CD14-positive monocyte (primary cell): ENCODE results near the gene EYA4. TPM values are rescaled to one million over a fixed set of nuclear protein-coding genes. Genes with fewer than 3 reads are reported as not detected.

Experiments used
- DNase-seq, 3 donors: peaks; one replicate each; pipeline ENCODE4 v3.0.0-alpha.2; 2011 to 2022
- H2AFZ ChIP-seq: 2 replicates; pipeline ENCODE4 v1.6.0; 2012; ENCODE audit warnings: mild to moderate bottlenecking, low read depth, low read length, inconsistent platforms; ENCODE audit not compliant: insufficient read depth, poor library complexity, severe bottlenecking
- H3K27ac ChIP-seq, 2 donors: 1 replicate in 1 of 2; 2 replicates in 1 of 2; pipeline ENCODE4 v1.5.1; 2012 to 2013; ENCODE audit warnings: low read length in 2 of 2, control low read depth in 1 of 2, inconsistent platforms in 1 of 2, low read depth in 1 of 2, mild to moderate bottlenecking in 1 of 2
- H3K27me3 ChIP-seq, 2 donors: one replicate each; pipeline versions ENCODE4 v1.6.0 to v1.6.1; 2011 to 2013; ENCODE audit warnings: low read length in 2 of 2; ENCODE audit not compliant: control insufficient read depth in 2 of 2, insufficient read depth in 2 of 2
- H3K36me3 ChIP-seq, 2 donors: replicated peaks in 1 of 2; 1 replicate in 1 of 2; 2 replicates in 1 of 2; pipeline versions ENCODE4 v1.5.1 to v1.6.1; 2012 to 2013; ENCODE audit warnings: low read length in 2 of 2, control low read depth in 1 of 2, inconsistent platforms in 1 of 2, mild to moderate bottlenecking in 1 of 2; ENCODE audit not compliant: insufficient read depth in 2 of 2, control insufficient read depth in 1 of 2
- H3K4me1 ChIP-seq, 2 donors: 1 replicate in 1 of 2; 2 replicates in 1 of 2; pipeline versions ENCODE4 v1.5.1 to v1.6.1; 2012 to 2013; ENCODE audit warnings: low read length in 2 of 2, control low read depth in 1 of 2, inconsistent platforms in 1 of 2, mild to moderate bottlenecking in 1 of 2, moderate library complexity in 1 of 2; ENCODE audit not compliant: insufficient read depth in 2 of 2, control insufficient read depth in 1 of 2
- H3K4me2 ChIP-seq: replicated peaks from 2 replicates; pipeline ENCODE3; 2012; ENCODE audit warnings: low read length, moderate library complexity, mild to moderate bottlenecking; ENCODE audit not compliant: poor library complexity, severe bottlenecking; ENCODE audit errors: extremely low read depth
- H3K4me3 ChIP-seq, 3 experiments: fragments of 200-600 bp in 1 of 3; sonication (generic) in 1 of 3; replicated peaks in 1 of 3; 1 replicate in 2 of 3; 2 replicates in 1 of 3; pipeline ENCODE4 v1.5.1; 2011 to 2013; ENCODE audit warnings: low read length in 3 of 3, mild to moderate bottlenecking in 3 of 3, control low read depth in 2 of 3, low read depth in 2 of 3, inconsistent platforms in 1 of 3, moderate library complexity in 1 of 3
- H3K79me2 ChIP-seq: 2 replicates; pipeline ENCODE4 v1.6.0; 2012; ENCODE audit warnings: mild to moderate bottlenecking, control low read depth, inconsistent platforms, low read length, moderate library complexity; ENCODE audit not compliant: insufficient read depth
- H3K9ac ChIP-seq: 2 replicates; pipeline ENCODE4 v1.6.0; 2017; ENCODE audit warnings: low read length, mild to moderate bottlenecking; ENCODE audit not compliant: insufficient read depth, poor library complexity, severe bottlenecking
- H3K9me3 ChIP-seq, 2 donors: replicated peaks in 1 of 2; 1 replicate in 1 of 2; 2 replicates in 1 of 2; pipeline versions ENCODE4 v1.5.1 to v1.6.1; 2012 to 2013; ENCODE audit warnings: low read length in 2 of 2, control low read depth in 1 of 2; ENCODE audit not compliant: control insufficient read depth in 1 of 2, insufficient read depth in 1 of 2
- H4K20me1 ChIP-seq: 2 replicates; pipeline ENCODE4 v1.6.0; 2012; ENCODE audit warnings: mild to moderate bottlenecking, low read length, control low read depth, moderate library complexity; ENCODE audit not compliant: insufficient read depth
- H3K27ac Mint-ChIP-seq, 7 donors: one replicate each; pipeline ENCODE4 v1.8.0; 2020; ENCODE audit warnings: mild to moderate bottlenecking in 7 of 7, mixed read lengths in 7 of 7, moderate library complexity in 6 of 7, inconsistent platforms in 2 of 7
- H3K27me3 Mint-ChIP-seq, 3 donors: one replicate each; pipeline ENCODE4 v1.8.0; 2021 to 2022; ENCODE audit warnings: low read depth in 3 of 3, mild to moderate bottlenecking in 3 of 3, mixed read lengths in 3 of 3, moderate library complexity in 3 of 3, inconsistent platforms in 1 of 3
- H3K36me3 Mint-ChIP-seq, 2 donors: one replicate each; pipeline ENCODE4 v1.8.0; 2020; ENCODE audit warnings: mixed read lengths in 2 of 2, inconsistent platforms in 1 of 2, mild to moderate bottlenecking in 1 of 2
- H3K4me1 Mint-ChIP-seq: one replicate; pipeline ENCODE4 v1.8.0; 2020; ENCODE audit warnings: mild to moderate bottlenecking, mixed read lengths
- H3K4me3 Mint-ChIP-seq, 2 donors: one replicate each; pipeline ENCODE4 v1.8.0; 2020; ENCODE audit warnings: mild to moderate bottlenecking in 2 of 2, mixed read lengths in 2 of 2, moderate library complexity in 1 of 2
- H3K9me3 Mint-ChIP-seq, 7 donors: one replicate each; pipeline ENCODE4 v1.8.0; 2020 to 2022; ENCODE audit warnings: mixed read lengths in 7 of 7, mild to moderate bottlenecking in 6 of 7, moderate library complexity in 6 of 7, inconsistent platforms in 2 of 7
- CTCF ChIP-seq: fragments of 200-600 bp; IDR thresholded peaks from one replicate; pipeline ENCODE4 v1.8.0; 2022; ENCODE audit warnings: antibody characterized with exemption, mild to moderate bottlenecking
- WGBS: methylation state at CpG from one replicate; pipeline ENCODE4 v1.1.5; 2013; ENCODE audit warnings: missing lambda C conversion rate; ENCODE audit not compliant: insufficient coverage; 5-methylcytosine and 5-hydroxymethylcytosine counted together
- intact Hi-C, 2 donors: fragments of 100-400 bp; cut with micrococcal nuclease; formaldehyde crosslinking; loops; one replicate each; pipeline versions ENCODE4 v1.15.0 to v1.15.1; 2023
- polyA plus RNA-seq, 3 donors: library from polyadenylated mRNA; depleted of rRNA in 1 of 3; unstranded in 2 of 3; stranded (reverse) in 1 of 3; fragments of 300-500 nt in 2 of 3; fragments of >200 nt in 1 of 3; fragmentation: Illumina TruSeq in 2 of 3; gene quantifications; 1 replicate in 2 of 3; 2 replicates in 1 of 3; pipeline ENCODE4 v1.2.3, GENCODE V29; 2012 to 2021

The EYA4 gene
- polyA plus RNA-seq, 3 donors = not detected

GRCh38 chr6:133487174-133487573 lies 246.0 kb downstream of the EYA4 start:
- no peaks in the 10 kb centered on the region for H3K79me2 ChIP-seq
- H4K20me1 ChIP-seq = no peaks in the 10 kb centered on the region
- no peak for TF ChIP-seq CTCF
- no peak overlapping the region for H3K4me3 Mint-ChIP-seq
- no peaks in the 10 kb centered on the region for H3K36me3 Mint-ChIP-seq
- DNase-seq = no peak
- H3K9ac ChIP-seq = no peak overlapping the region
- H3K27me3 Mint-ChIP-seq = no peaks in the 10 kb centered on the region
- H3K27me3 ChIP-seq = no peaks in the 10 kb centered on the region
- H3K36me3 ChIP-seq = no peaks in the 10 kb centered on the region
- H3K4me3 ChIP-seq = no peak overlapping the region
- H3K4me1 Mint-ChIP-seq = no peaks in the 10 kb centered on the region
- H3K27ac ChIP-seq = no peak overlapping the region
- peaks cover 0 to 4% (median 2%) of the 10 kb centered on the region in 7 donors for H3K9me3 Mint-ChIP-seq
- no peak overlapping the region for H3K27ac Mint-ChIP-seq
- intact Hi-C loops = no loop called here
- no peaks in the 10 kb centered on the region for H3K4me1 ChIP-seq
- WGBS = no CpG with 5 or more reads among the region's 2 CpGs
- no peak overlapping the region for H2AFZ ChIP-seq
- no peak overlapping the region for H3K4me2 ChIP-seq
- H3K9me3 ChIP-seq = no peaks in the 10 kb centered on the region

GRCh38 chr6:133495205-133495903 lies 254.2 kb downstream of the EYA4 start:
- H3K79me2 ChIP-seq = no peaks in the 10 kb centered on the region
- no peak overlapping the region for H3K4me3 ChIP-seq
- no peaks in the 10 kb centered on the region for H3K27me3 Mint-ChIP-seq
- H3K9me3 Mint-ChIP-seq = peaks cover 0 to 2% (median 0%) of the 10 kb centered on the region in 7 donors
- H3K4me1 Mint-ChIP-seq = no peaks in the 10 kb centered on the region
- H3K27ac ChIP-seq = no peak overlapping the region
- H3K9ac ChIP-seq = no peak overlapping the region
- TF ChIP-seq CTCF = no peak
- H3K4me3 Mint-ChIP-seq = no peak overlapping the region
- no peaks in the 10 kb centered on the region for H4K20me1 ChIP-seq
- H3K9me3 ChIP-seq = no peaks in the 10 kb centered on the region
- no peak overlapping the region for H2AFZ ChIP-seq
- DNase-seq = no peak
- no peaks in the 10 kb centered on the region for H3K27me3 ChIP-seq
- intact Hi-C loops = no loop called here
- WGBS = 60% methylated on average over 1 of the region's 1 CpG
- no peaks in the 10 kb centered on the region for H3K36me3 Mint-ChIP-seq
- H3K27ac Mint-ChIP-seq = no peak overlapping the region
- no peaks in the 10 kb centered on the region for H3K36me3 ChIP-seq
- H3K4me2 ChIP-seq = no peak overlapping the region
- H3K4me1 ChIP-seq = no peaks in the 10 kb centered on the region
